Trophoblast cell (in vitro differentiated cells and primary cell): ENCODE data around the gene ROBO1.

Experiments
- DNase-seq, 2 donors: peaks; one replicate each; pipeline ENCODE4 v3.0.0-alpha.2; 2016
- H2AFZ ChIP-seq: 2 replicates; pipeline ENCODE4 v1.6.1; 2013; ENCODE audit warnings: low read length, moderate library complexity, mild to moderate bottlenecking; ENCODE audit not compliant: insufficient read depth, poor library complexity
- H2AK5ac ChIP-seq: 2 replicates; pipeline ENCODE4 v1.6.1; 2013; ENCODE audit warnings: mild to moderate bottlenecking, low read length
- H2BK120ac ChIP-seq: 2 replicates; pipeline ENCODE4 v1.6.1; 2013; ENCODE audit warnings: low read length, mild to moderate bottlenecking, moderate library complexity; ENCODE audit not compliant: insufficient read depth, poor library complexity
- H2BK12ac ChIP-seq: 2 replicates; pipeline ENCODE4 v1.6.1; 2013; ENCODE audit warnings: mild to moderate bottlenecking, low read length, moderate library complexity
- H2BK5ac ChIP-seq: 2 replicates; pipeline ENCODE4 v1.6.1; 2013; ENCODE audit warnings: low read length, low read depth, moderate library complexity, mild to moderate bottlenecking; ENCODE audit not compliant: poor library complexity
- H3K14ac ChIP-seq: 2 replicates; pipeline ENCODE4 v1.6.1; 2013; ENCODE audit warnings: mild to moderate bottlenecking, low read length
- H3K18ac ChIP-seq: 2 replicates; pipeline ENCODE4 v1.6.1; 2013; ENCODE audit warnings: mild to moderate bottlenecking, low read length
- H3K23ac ChIP-seq: 2 replicates; pipeline ENCODE4 v1.6.1; 2013; ENCODE audit warnings: low read length
- H3K27ac ChIP-seq: 2 replicates; pipeline ENCODE4 v1.5.1; 2013; ENCODE audit warnings: low read depth, mild to moderate bottlenecking, inconsistent platforms, low read length, moderate library complexity
- H3K27me3 ChIP-seq: 2 replicates; pipeline ENCODE4 v1.6.1; 2013; ENCODE audit warnings: inconsistent platforms, mild to moderate bottlenecking, low read length, moderate library complexity; ENCODE audit not compliant: insufficient read depth
- H3K36me3 ChIP-seq, 2 experiments: 1 replicate in 1 of 2; 2 replicates in 1 of 2; pipeline ENCODE4 v1.6.1; 2013; ENCODE audit warnings: low read length in 2 of 2, mild to moderate bottlenecking in 2 of 2, moderate library complexity in 1 of 2; ENCODE audit not compliant: insufficient read depth in 2 of 2, control insufficient read depth in 1 of 2
- H3K4ac ChIP-seq: 2 replicates; pipeline ENCODE4 v1.6.1; 2013; ENCODE audit warnings: low read depth, mild to moderate bottlenecking, low read length, moderate library complexity
- H3K4me1 ChIP-seq, 2 experiments: 1 replicate in 1 of 2; 2 replicates in 1 of 2; pipeline ENCODE4 v1.6.1; 2013; ENCODE audit warnings: low read length in 2 of 2, mild to moderate bottlenecking in 2 of 2, moderate library complexity in 1 of 2; ENCODE audit not compliant: insufficient read depth in 2 of 2, control insufficient read depth in 1 of 2
- H3K4me2 ChIP-seq: 2 replicates; pipeline ENCODE4 v1.6.1; 2013; ENCODE audit warnings: inconsistent platforms, mild to moderate bottlenecking, low read length, moderate library complexity
- H3K4me3 ChIP-seq: 2 replicates; pipeline ENCODE4 v1.5.1; 2013; ENCODE audit warnings: mild to moderate bottlenecking, low read depth, low read length, inconsistent platforms
- H3K79me1 ChIP-seq: one replicate; pipeline ENCODE4 v1.6.1; 2013; ENCODE audit warnings: low read length
- H3K79me2 ChIP-seq: 2 replicates; pipeline ENCODE4 v1.6.1; 2013; ENCODE audit warnings: low read length, mild to moderate bottlenecking; ENCODE audit not compliant: control insufficient read depth, insufficient read depth, poor library complexity
- H3K9ac ChIP-seq: 2 replicates; pipeline ENCODE4 v1.6.1; 2013; ENCODE audit warnings: mild to moderate bottlenecking, low read length
- H3K9me3 ChIP-seq: 2 replicates; pipeline ENCODE4 v1.6.1; 2013; ENCODE audit warnings: low read depth, mild to moderate bottlenecking, control low read depth, inconsistent platforms, low read length; ENCODE audit not compliant: insufficient read depth
- H4K12ac ChIP-seq: 2 replicates; pipeline ENCODE4 v1.6.1; 2013; ENCODE audit warnings: low read depth, mild to moderate bottlenecking, low read length, moderate library complexity
- H4K8ac ChIP-seq: 2 replicates; pipeline ENCODE4 v1.6.1; 2013; ENCODE audit warnings: low read depth, mild to moderate bottlenecking, low read length, moderate library complexity
- H4K91ac ChIP-seq: one replicate; pipeline ENCODE4 v1.6.1; 2013; ENCODE audit warnings: low read depth, mild to moderate bottlenecking, low read length, moderate library complexity
- whole genome bisulfite sequencing: extraction: QIAGEN DNeasy Blood & Tissue Kit; methylation state at CpG from one replicate; pipeline ENCODE4 v1.1.7; 2013; ENCODE audit warnings: missing lambda C conversion rate; ENCODE audit not compliant: insufficient read length, insufficient coverage; ENCODE audit errors: extremely low coverage; 5-methylcytosine and 5-hydroxymethylcytosine counted together

Gene ROBO1

GRCh38 chr3:79052054-79052681 lies 715.6 kb downstream of the ROBO1 start:
- Histone ChIP-seq H2BK120ac (no peak overlapping the region), H3K4me3 (no peak overlapping the region), H2BK12ac (no peak overlapping the region), H3K18ac (no peak overlapping the region), H3K9me3 (no peaks in the 10 kb centered on the region), H3K79me2 (peaks cover under 1% of the 10 kb centered on the region), H4K8ac (no peak overlapping the region), H3K4me1 (peaks cover under 1 to 3% of the 10 kb centered on the region in 2 experiments), H3K27me3 (no peaks in the 10 kb centered on the region), H2AK5ac (no peak overlapping the region), H4K12ac (no peak overlapping the region), H2BK5ac (no peak overlapping the region), H3K4me2 (no peak overlapping the region), H3K4ac (no peak overlapping the region), H4K91ac (no peak overlapping the region), H3K23ac (no peak overlapping the region), H2AFZ (no peak overlapping the region), H3K36me3 (no peaks in the 10 kb centered on the region), H3K79me1 (peaks cover 4% of the 10 kb centered on the region), H3K27ac (no peak overlapping the region), H3K14ac (no peak overlapping the region), H3K9ac (no peak overlapping the region)
- peak in 1 of 2 donors; percentile 15 for DNase-seq
- no CpG with 5 or more reads among the region's 9 CpGs for WGBS

GRCh38 chr3:79047581-79047980 lies 720.2 kb downstream of the ROBO1 start:
- no peaks in the 10 kb centered on the region for H3K27me3 ChIP-seq
- H2BK120ac ChIP-seq: no peak overlapping the region
- H3K27ac ChIP-seq: no peak overlapping the region
- no peak overlapping the region for H2AK5ac ChIP-seq
- no peak overlapping the region for H3K14ac ChIP-seq
- H4K12ac ChIP-seq: no peak overlapping the region
- no peaks in the 10 kb centered on the region for H3K79me2 ChIP-seq
- no peak overlapping the region for H3K18ac ChIP-seq
- no peak overlapping the region for H3K4me3 ChIP-seq
- H2AFZ ChIP-seq: no peak overlapping the region
- H3K4me1 ChIP-seq: no peaks in the 10 kb centered on the region
- no peaks in the 10 kb centered on the region for H3K9me3 ChIP-seq
- H3K4me2 ChIP-seq: no peak overlapping the region
- H3K23ac ChIP-seq: no peak overlapping the region
- no peak for DNase-seq
- H4K8ac ChIP-seq: no peak overlapping the region
- H3K9ac ChIP-seq: no peak overlapping the region
- H3K4ac ChIP-seq: no peak overlapping the region
- no peaks in the 10 kb centered on the region for H3K36me3 ChIP-seq
- no peak overlapping the region for H4K91ac ChIP-seq
- H3K79me1 ChIP-seq: no peaks in the 10 kb centered on the region
- no peak overlapping the region for H2BK12ac ChIP-seq
- no peak overlapping the region for H2BK5ac ChIP-seq
- WGBS: no CpG with 5 or more reads among the region's 4 CpGs

- no peak overlapping the region for H3K9ac ChIP-seq
- no peak overlapping the region for H4K8ac ChIP-seq
- no peak overlapping the region for H2BK12ac ChIP-seq
- no peak overlapping the region for H3K4me3 ChIP-seq
- H3K18ac ChIP-seq: no peak overlapping the region
- H4K91ac ChIP-seq: no peak overlapping the region
- H3K4me2 ChIP-seq: no peak overlapping the region
- H3K79me1 ChIP-seq: no peaks in the 10 kb centered on the region
- H3K36me3 ChIP-seq: no peaks in the 10 kb centered on the region
- no peaks in the 10 kb centered on the region for H3K79me2 ChIP-seq
- no peak overlapping the region for H2BK5ac ChIP-seq
- H3K27me3 ChIP-seq: no peaks in the 10 kb centered on the region
- H4K12ac ChIP-seq: no peak overlapping the region
- H3K27ac ChIP-seq: no peak overlapping the region
- H2AFZ ChIP-seq: no peak overlapping the region
- no peak overlapping the region for H3K23ac ChIP-seq
- no peak overlapping the region for H2BK120ac ChIP-seq
- H3K14ac ChIP-seq: no peak overlapping the region
- no peaks in the 10 kb centered on the region for H3K4me1 ChIP-seq
- H3K4ac ChIP-seq: no peak overlapping the region
- H3K9me3 ChIP-seq: no peaks in the 10 kb centered on the region
- DNase-seq: no peak
- H2AK5ac ChIP-seq: no peak overlapping the region
These were observed 726.2 kb downstream of the ROBO1 start for GRCh38 chr3:79041621-79042020.

- Histone ChIP-seq H3K79me2 (no peaks in the 10 kb centered on the region), H3K4ac (no peak overlapping the region), H3K27ac (no peak overlapping the region), H3K79me1 (no peaks in the 10 kb centered on the region), H4K8ac (no peak overlapping the region), H3K23ac (no peak overlapping the region), H2AK5ac (no peak overlapping the region), H4K12ac (no peak overlapping the region), H3K4me2 (no peak overlapping the region), H3K14ac (no peak overlapping the region), H3K36me3 (no peaks in the 10 kb centered on the region), H3K9ac (no peak overlapping the region), H2BK12ac (no peak overlapping the region), H4K91ac (no peak overlapping the region), H3K4me3 (no peak overlapping the region), H3K4me1 (no peaks in the 10 kb centered on the region), H3K18ac (no peak overlapping the region), H2BK5ac (no peak overlapping the region), H3K9me3 (no peaks in the 10 kb centered on the region), H2BK120ac (no peak overlapping the region), H3K27me3 (no peaks in the 10 kb centered on the region), H2AFZ (no peak overlapping the region)
- no CpG with 5 or more reads among the region's 3 CpGs for whole genome bisulfite sequencing
- peak; percentile 68 to 91 for DNase-seq
These were observed 727.1 kb downstream of the ROBO1 start for GRCh38 chr3:79040701-79041100.
